Left lobe of liver (tissue), 2 donors: Measurements from ENCODE around the gene ABCC3. TPM values are rescaled to one million over a fixed set of nuclear protein-coding genes. Genes with fewer than 3 reads are reported as not detected.

Experiments
- ATAC-seq: fragments of 200-7000 bp; cut with Tn5 transposase; one replicate; pipeline ENCODE4 v1.9.1; 2020; ENCODE audit warnings: mild to moderate bottlenecking, moderate library complexity
- DNase-seq: peaks from one replicate; pipeline ENCODE4 v3.0.0-alpha.2; 2020; ENCODE audit warnings: low spot score
- total RNA-seq: library from RNA; stranded (reverse); gene quantifications from one replicate; pipeline ENCODE4 v1.2.1, GENCODE V29; 2021
- donor health status: DM: no; HTN: no; CAD: no; lungs with moderate emphysema.
- donor health status: DM: no; HTN: yes; CAD: no.

Gene ABCC3
- total RNA-seq, 1 donor from 2014 or later, result 326 TPM

GRCh38 chr17:50683434-50684287, 49.0 kb downstream of the ABCC3 start:
- ATAC-seq (peak; percentile 3), DNase-seq (no peak)

GRCh38 chr17:50684288-50684611, 49.6 kb downstream of the ABCC3 start:
- ATAC-seq (no peak), DNase-seq (no peak)

GRCh38 chr17:50684612-50685333, 50.1 kb downstream of the ABCC3 start:
- ATAC-seq (peak; percentile 77), DNase-seq (peak; percentile 93)

- no peak for DNase-seq
- no peak for ATAC-seq
These were observed 50.6 kb downstream of the ABCC3 start for GRCh38 chr17:50685334-50685665.

GRCh38 chr17:50685691-50686493, 51.2 kb downstream of the ABCC3 start:
- no peak for DNase-seq
- no peak for ATAC-seq

- DNase-seq, result peak; percentile 90
- ATAC-seq, result peak; percentile 64
These were observed 52.0 kb downstream of the ABCC3 start for GRCh38 chr17:50686494-50687199.

GRCh38 chr17:50687200-50688066, 52.8 kb downstream of the ABCC3 start:
- ATAC-seq, result no peak
- DNase-seq, result no peak

- no peak for ATAC-seq
- DNase-seq, result no peak
These were observed 53.6 kb downstream of the ABCC3 start for GRCh38 chr17:50688245-50688644.

- DNase-seq (no peak), ATAC-seq (no peak)
These were observed 54.6 kb downstream of the ABCC3 start for GRCh38 chr17:50689251-50689650.

GRCh38 chr17:50689956-50690886, 55.5 kb downstream of the ABCC3 start:
- no peak for DNase-seq
- no peak for ATAC-seq

GRCh38 chr17:50690887-50691549, 56.3 kb downstream of the ABCC3 start:
- ATAC-seq, result peak; percentile 2
- DNase-seq, result no peak

GRCh38 chr17:50691550-50692447, 57.1 kb downstream of the ABCC3 start:
- peak; percentile 38 for ATAC-seq

GRCh38 chr17:50692448-50693035, 57.9 kb downstream of the ABCC3 start:
- ATAC-seq, result no peak
- no peak for DNase-seq

More at GRCh38 chr17:50691550-50692447, 57.1 kb downstream of the ABCC3 start:
- peak; percentile 83 for DNase-seq

GRCh38 chr17:50693036-50693682, 58.5 kb downstream of the ABCC3 start:
- ATAC-seq (no peak), DNase-seq (no peak)

- DNase-seq (no peak), ATAC-seq (no peak)
These were observed 61.7 kb downstream of the ABCC3 start for GRCh38 chr17:50696365-50696879.

- DNase-seq, result no peak
- ATAC-seq, result no peak
These were observed 62.4 kb downstream of the ABCC3 start for GRCh38 chr17:50697062-50697461.
